K562 (cell line): ENCODE data around the gene TIGD1. TPM values are rescaled to one million over a fixed set of nuclear protein-coding genes. Genes with fewer than 3 reads are reported as not detected.

Experiments used
- ARID3A ChIP-seq: IDR thresholded peaks from 2 replicates; pipeline ENCODE4 v1.6.1; 2012; ENCODE audit warnings: low read depth, low read length, improper control_type of control experiment, borderline replicate concordance
- ATF6 ChIP-seq: sonication (generic); formaldehyde crosslinking; IDR thresholded peaks from 2 replicates; pipeline ENCODE4 v1.4.0; 2020; ENCODE audit warnings: mild to moderate bottlenecking, missing genetic modification reagents
- DMBX1 ChIP-seq: fragments of 250-450 bp; sonication (Bioruptor Pico); IDR thresholded peaks from 2 replicates; pipeline ENCODE4 v1.8.0; 2022; ENCODE audit warnings: inconsistent platforms, mild to moderate bottlenecking, moderate library complexity, borderline replicate concordance
- FOXP1 ChIP-seq: sonication (generic); formaldehyde crosslinking; IDR thresholded peaks from 2 replicates; pipeline ENCODE4 v1.8.0; 2022; ENCODE audit warnings: mild to moderate bottlenecking, missing genetic modification reagents
- HINFP ChIP-seq: fragments of 450-650 bp; conservative IDR thresholded peaks from 2 replicates; pipeline ENCODE4 v1.6.1; 2016; ENCODE audit warnings: missing genetic modification characterization, low read depth, mild to moderate bottlenecking, control low read depth, missing compliant biosample characterization
- KLF1 ChIP-seq: fragments of 450-650 bp; IDR thresholded peaks from 2 replicates; pipeline ENCODE4 v1.6.1; 2016; ENCODE audit warnings: missing genetic modification characterization, missing compliant biosample characterization
- MEF2D ChIP-seq: conservative IDR thresholded peaks from 2 replicates; pipeline ENCODE4 v1.6.1; 2016; ENCODE audit warnings: low read depth, missing genetic modification characterization, missing compliant biosample characterization
- SMARCE1 ChIP-seq: fragments of 450-650 bp; IDR thresholded peaks from 2 replicates; pipeline ENCODE4 v1.7.1; 2016; ENCODE audit warnings: mild to moderate bottlenecking
- TRIM25 ChIP-seq: fragments of 450-650 bp; IDR thresholded peaks from 2 replicates; pipeline ENCODE4 v1.7.0; 2016; ENCODE audit warnings: borderline replicate concordance
- UBTF ChIP-seq, 2 experiments: IDR thresholded peaks; 2 replicates each; pipeline ENCODE4 v1.6.1; 2012; ENCODE audit warnings: improper control_type of control experiment in 2 of 2, low read depth in 2 of 2, low read length in 2 of 2, borderline replicate concordance in 1 of 2
- XRCC3 ChIP-seq: fragments of 450-650 bp; IDR thresholded peaks from 2 replicates; pipeline ENCODE4 v1.6.1; 2017; ENCODE audit warnings: mild to moderate bottlenecking, moderate library complexity
- ZHX1 ChIP-seq: fragments of 150-350 bp; conservative IDR thresholded peaks from 2 replicates; pipeline ENCODE4 v1.6.1; 2014; ENCODE audit warnings: low read length
- ZNF212 ChIP-seq: fragments of 450-650 bp; formaldehyde crosslinking; IDR thresholded peaks from 2 replicates; pipeline ENCODE4 v1.4.0; 2020; ENCODE audit warnings: mild to moderate bottlenecking
- ZNF717 ChIP-seq: fragments of 250-450 bp; sonication (Bioruptor Pico); IDR thresholded peaks from 2 replicates; pipeline ENCODE4 v1.5.0; 2021
- polyA plus RNA-seq, 8 experiments: library from polyadenylated mRNA; depleted of rRNA in 4 of 8; stranded (reverse) in 5 of 8; unstranded in 3 of 8; fragments of >200 nt; fragmentation: Nextera tagmentation in 2 of 8; fragmentation: Illumina TruSeq in 1 of 8; extraction: Ambion mirVana in 2 of 8; extraction: Trizol in 1 of 8; gene quantifications; 2 replicates each; pipeline versions ENCODE4 v1.2.1 to v1.2.3, GENCODE V29; 2011 to 2014; ENCODE audit warnings: inconsistent platforms in 1 of 8, missing spikeins in 1 of 8
- total RNA-seq, 7 experiments: library from RNA; depleted of rRNA in 6 of 7; stranded (reverse); fragments of >200 nt in 6 of 7; fragmentation: Illumina TruSeq in 2 of 7; extraction: Trizol in 2 of 7; gene quantifications; 2 replicates each; pipeline versions ENCODE4 v1.2.1 to v1.2.3, GENCODE V29; 2011 to 2021; ENCODE audit warnings: low replicate concordance in 1 of 7

The TIGD1 gene
- total and polyA plus RNA-seq, 9 of the 15 experiments (the other 6 are each of a cell fraction or from before 2014, with no cell fraction given), result 2.0 to 10.1 (median 6.6) TPM

- TF ChIP-seq ZNF212 (no peak), UBTF (IDR thresholded peaks at IDR 0.05; ENCODE audit: borderline replicate concordance in 1 of 2, low read depth in 2 of 2, low read length in 2 of 2) (peak; percentile 97 to 99), DMBX1 (no peak), SMARCE1 (no peak), ZHX1 (no peak), ATF6 (CRISPR knock-in tag) (no peak), ARID3A (no peak), MEF2D (tag) (no peak), ZNF717 (CRISPR knock-in tag) (no peak), FOXP1 (CRISPR knock-in tag) (peak; percentile 85), TRIM25 (no peak), XRCC3 (no peak), KLF1 (no peak), HINFP (tag) (no peak)
Observed at GRCh38 chr2:232550354-232551249, at the start of gene TIGD1, which contains the start of gene EIF4E2 (continued).
